SK-N-MC (cell line): ENCODE results near the gene KCNK13.

Source experiments
- EZH2 ChIP-seq: fragments of 200-600 bp; sonication (generic); IDR thresholded peaks from one replicate; pipeline ENCODE4 v1.6.1; 2017; ENCODE audit warnings: antibody characterized with exemption
- POLR2AphosphoS5 ChIP-seq: IDR thresholded peaks from 2 replicates; pipeline ENCODE4 v1.6.1; 2012; ENCODE audit warnings: mild to moderate bottlenecking, low read depth, low read length, borderline replicate concordance

GRCh38 chr14:90050271-90050670, 11.5 kb upstream of the KCNK13 start:
- no peak for TF ChIP-seq POLR2AphosphoS5
- TF ChIP-seq EZH2: no peak
